ENCODE data around the gene NFIB. TPM values are rescaled to one million over a fixed set of nuclear protein-coding genes. Genes with fewer than 3 reads are reported as not detected.

The NFIB gene
- polyA plus RNA-seq, 3 donors: not detected

DNA sequence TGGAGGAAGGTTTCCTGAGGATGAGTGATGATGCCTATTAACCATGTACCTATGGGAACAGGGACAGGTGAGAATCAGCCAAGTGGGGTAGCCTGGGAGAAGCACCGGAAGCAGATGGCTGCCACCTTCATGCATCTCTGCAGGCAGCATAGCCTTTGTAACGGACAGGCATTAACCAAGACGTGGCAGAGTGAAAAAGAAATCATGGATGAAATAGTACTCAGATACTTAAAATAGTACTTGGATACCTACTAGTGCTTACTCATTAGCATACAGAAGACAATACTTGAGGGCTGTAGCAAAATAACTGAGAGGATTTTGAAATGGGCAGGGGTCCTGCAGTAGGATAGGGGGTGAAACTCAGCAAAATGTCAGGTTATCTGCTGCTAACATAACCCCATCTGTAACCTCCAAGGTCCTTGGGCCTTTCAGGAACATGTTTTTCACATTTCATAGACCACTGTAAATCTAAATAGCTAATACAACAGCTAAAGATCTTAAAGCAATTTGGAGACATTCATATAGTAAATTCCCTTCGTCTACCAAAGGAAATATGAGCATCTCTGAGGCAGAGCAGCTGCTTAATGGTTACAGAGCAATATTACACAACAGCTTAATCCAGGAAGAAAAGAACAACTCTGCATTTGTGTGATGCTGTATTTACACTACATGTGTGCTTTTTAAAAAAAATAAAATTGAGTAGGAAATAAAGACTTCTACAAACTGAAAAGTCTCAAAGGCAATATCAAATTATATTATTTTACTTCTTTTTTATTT lies 154.3 kb downstream of the NFIB start:
- no peak for DNase-seq
- Mint-ChIP-seq H3K36me3 (no peaks in the 10 kb centered on the region), H3K4me1 (no peaks in the 10 kb centered on the region), H3K27me3 (ENCODE audit: low read depth in 3 of 3) (peaks cover 0 to 3% (median 0%) of the 10 kb centered on the region in 3 donors), H3K27ac (no peak overlapping the region), H3K9me3 (peaks cover 0 to 4% (median 2%) of the 10 kb centered on the region in 7 donors), H3K4me3 (no peak overlapping the region)
- intact Hi-C loops (cut with micrococcal nuclease): no loop called here
- H3K4me3 ChIP-seq (replicated peaks in 1 of 3; ENCODE audit: low read depth in 2 of 3, low read length in 3 of 3): no peak overlapping the region
- H3K79me2 ChIP-seq (ENCODE audit: insufficient read depth, low read length): no peaks in the 10 kb centered on the region
- no peak overlapping the region for H3K4me2 ChIP-seq (replicated peaks; ENCODE audit: extremely low read depth, low read length, poor library complexity, severe bottlenecking)
- no peak overlapping the region for H2AFZ ChIP-seq (ENCODE audit: insufficient read depth, low read depth, low read length, poor library complexity, severe bottlenecking)
- H3K36me3 ChIP-seq (replicated peaks in 1 of 2; ENCODE audit: control insufficient read depth in 1 of 2, insufficient read depth in 2 of 2, low read length in 2 of 2): no peaks in the 10 kb centered on the region
- no CpG with 5 or more reads among the region's 4 CpGs for WGBS (ENCODE audit: insufficient coverage)
- H3K9ac ChIP-seq (ENCODE audit: insufficient read depth, low read length, poor library complexity, severe bottlenecking): no peak overlapping the region
- no peaks in the 10 kb centered on the region for H3K27me3 ChIP-seq (ENCODE audit: control insufficient read depth in 2 of 2, insufficient read depth in 2 of 2, low read length in 2 of 2)
- TF ChIP-seq, protein P1, sequence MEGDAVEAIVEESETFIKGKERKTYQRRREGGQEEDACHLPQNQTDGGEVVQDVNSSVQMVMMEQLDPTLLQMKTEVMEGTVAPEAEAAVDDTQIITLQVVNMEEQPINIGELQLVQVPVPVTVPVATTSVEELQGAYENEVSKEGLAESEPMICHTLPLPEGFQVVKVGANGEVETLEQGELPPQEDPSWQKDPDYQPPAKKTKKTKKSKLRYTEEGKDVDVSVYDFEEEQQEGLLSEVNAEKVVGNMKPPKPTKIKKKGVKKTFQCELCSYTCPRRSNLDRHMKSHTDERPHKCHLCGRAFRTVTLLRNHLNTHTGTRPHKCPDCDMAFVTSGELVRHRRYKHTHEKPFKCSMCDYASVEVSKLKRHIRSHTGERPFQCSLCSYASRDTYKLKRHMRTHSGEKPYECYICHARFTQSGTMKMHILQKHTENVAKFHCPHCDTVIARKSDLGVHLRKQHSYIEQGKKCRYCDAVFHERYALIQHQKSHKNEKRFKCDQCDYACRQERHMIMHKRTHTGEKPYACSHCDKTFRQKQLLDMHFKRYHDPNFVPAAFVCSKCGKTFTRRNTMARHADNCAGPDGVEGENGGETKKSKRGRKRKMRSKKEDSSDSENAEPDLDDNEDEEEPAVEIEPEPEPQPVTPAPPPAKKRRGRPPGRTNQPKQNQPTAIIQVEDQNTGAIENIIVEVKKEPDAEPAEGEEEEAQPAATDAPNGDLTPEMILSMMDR (IDR thresholded peaks at IDR 0.05): no peak
- no peaks in the 10 kb centered on the region for H3K9me3 ChIP-seq (replicated peaks in 1 of 2; ENCODE audit: control insufficient read depth in 1 of 2, insufficient read depth in 1 of 2, low read length in 2 of 2)
- H3K4me1 ChIP-seq (ENCODE audit: control insufficient read depth in 1 of 2, insufficient read depth in 2 of 2, low read length in 2 of 2): no peaks in the 10 kb centered on the region
- H4K20me1 ChIP-seq (ENCODE audit: insufficient read depth, low read length): no peaks in the 10 kb centered on the region
- H3K27ac ChIP-seq (ENCODE audit: low read depth in 1 of 2, low read length in 2 of 2): no peak overlapping the region

DNA sequence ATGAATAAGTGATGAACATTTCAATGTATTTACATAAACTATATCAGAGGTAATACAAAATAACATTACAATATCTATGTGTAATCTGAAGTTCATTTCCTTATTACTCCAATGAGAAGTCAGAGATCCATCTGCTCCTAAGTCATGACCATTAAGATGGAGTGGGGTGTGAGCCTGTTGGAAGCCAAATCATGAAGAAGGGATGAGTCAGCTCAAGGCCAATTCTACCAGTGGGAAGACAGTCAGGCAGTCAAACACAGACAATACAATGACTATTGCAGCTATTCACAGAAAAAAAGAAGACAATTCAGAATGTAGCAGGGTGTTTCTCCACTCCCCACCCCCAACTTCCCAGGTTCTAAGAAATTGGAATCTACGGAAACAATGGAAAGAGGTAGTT lies 155.0 kb downstream of the NFIB start:
- no peaks in the 10 kb centered on the region for H3K36me3 Mint-ChIP-seq
- H3K9ac ChIP-seq (ENCODE audit: insufficient read depth, low read length, poor library complexity, severe bottlenecking): no peak overlapping the region
- H3K4me1 Mint-ChIP-seq: no peaks in the 10 kb centered on the region
- no peaks in the 10 kb centered on the region for H3K36me3 ChIP-seq (replicated peaks in 1 of 2; ENCODE audit: control insufficient read depth in 1 of 2, insufficient read depth in 2 of 2, low read length in 2 of 2)
- peaks cover 0 to 4% (median 2%) of the 10 kb centered on the region in 7 donors for H3K9me3 Mint-ChIP-seq
- no peak overlapping the region for H2AFZ ChIP-seq (ENCODE audit: insufficient read depth, low read depth, low read length, poor library complexity, severe bottlenecking)
- no CpG with 5 or more reads among the region's 1 CpG for WGBS (ENCODE audit: insufficient coverage)
- no peak overlapping the region for H3K27ac ChIP-seq (ENCODE audit: low read depth in 1 of 2, low read length in 2 of 2)
- no peak overlapping the region for H3K27ac Mint-ChIP-seq
- H3K4me2 ChIP-seq (replicated peaks; ENCODE audit: extremely low read depth, low read length, poor library complexity, severe bottlenecking): no peak overlapping the region
- no peaks in the 10 kb centered on the region for H3K79me2 ChIP-seq (ENCODE audit: insufficient read depth, low read length)
- H3K27me3 Mint-ChIP-seq (ENCODE audit: low read depth in 3 of 3): peaks cover 0 to 3% (median 0%) of the 10 kb centered on the region in 3 donors
- H3K4me3 ChIP-seq (replicated peaks in 1 of 3; ENCODE audit: low read depth in 2 of 3, low read length in 3 of 3): no peak overlapping the region
- no peaks in the 10 kb centered on the region for H3K9me3 ChIP-seq (replicated peaks in 1 of 2; ENCODE audit: control insufficient read depth in 1 of 2, insufficient read depth in 1 of 2, low read length in 2 of 2)
- intact Hi-C loops (cut with micrococcal nuclease): no loop called here
- H4K20me1 ChIP-seq (ENCODE audit: insufficient read depth, low read length): no peaks in the 10 kb centered on the region
- H3K4me3 Mint-ChIP-seq: no peak overlapping the region
- TF ChIP-seq, protein P1 (IDR thresholded peaks at IDR 0.05): no peak
- DNase-seq: no peak
- no peaks in the 10 kb centered on the region for H3K4me1 ChIP-seq (ENCODE audit: control insufficient read depth in 1 of 2, insufficient read depth in 2 of 2, low read length in 2 of 2)
- no peaks in the 10 kb centered on the region for H3K27me3 ChIP-seq (ENCODE audit: control insufficient read depth in 2 of 2, insufficient read depth in 2 of 2, low read length in 2 of 2)

Measured in CD14-positive monocyte (primary cell).